Measurements from ENCODE around the gene APLF.
"Not testable (repeated sequence)": the region's sequence is repeated elsewhere in the genome, so short reads cannot be mapped to it uniquely, and the experiment has no call there.

The APLF gene

DNA sequence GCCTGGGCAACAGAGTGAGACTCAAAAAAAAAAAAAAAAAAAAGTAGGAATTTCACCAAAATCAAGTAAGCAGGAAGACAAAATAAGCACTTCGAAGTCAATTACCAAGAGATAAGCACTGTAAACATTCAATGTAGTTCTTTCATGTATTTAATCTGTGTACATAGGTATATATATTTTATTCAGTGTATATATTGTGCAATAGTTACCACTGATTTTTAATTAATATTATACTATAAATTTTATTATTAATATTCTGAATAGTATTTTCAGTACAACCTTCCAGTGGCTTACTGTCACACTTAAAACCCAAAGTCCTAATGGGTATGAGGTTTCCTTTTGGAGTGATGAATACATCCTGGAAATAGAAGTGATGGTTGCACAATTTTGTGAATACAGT is 9.1 kb downstream of the APLF start:
- no peak for DNase-seq

DNA sequence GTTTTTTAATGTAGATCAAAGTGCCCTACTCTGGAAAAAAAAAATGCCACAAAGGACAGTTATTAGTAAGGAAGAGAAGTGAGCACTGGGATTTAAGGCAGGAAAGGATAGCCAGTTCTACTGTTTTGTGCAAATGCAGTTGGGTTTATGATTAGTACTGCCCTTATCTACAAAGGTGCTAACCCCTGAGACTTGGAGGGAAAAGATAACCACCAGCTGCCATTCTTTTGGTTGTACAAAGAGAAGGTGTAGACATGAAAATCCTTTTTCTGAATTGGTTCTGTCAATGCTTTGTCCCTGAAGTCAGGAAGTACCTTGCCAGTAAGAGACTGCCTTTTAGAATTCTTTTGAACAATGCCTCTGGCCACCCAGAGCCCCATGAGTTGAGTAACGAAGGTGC is 11.3 kb downstream of the APLF start:
- no peak for DNase-seq

DNA sequence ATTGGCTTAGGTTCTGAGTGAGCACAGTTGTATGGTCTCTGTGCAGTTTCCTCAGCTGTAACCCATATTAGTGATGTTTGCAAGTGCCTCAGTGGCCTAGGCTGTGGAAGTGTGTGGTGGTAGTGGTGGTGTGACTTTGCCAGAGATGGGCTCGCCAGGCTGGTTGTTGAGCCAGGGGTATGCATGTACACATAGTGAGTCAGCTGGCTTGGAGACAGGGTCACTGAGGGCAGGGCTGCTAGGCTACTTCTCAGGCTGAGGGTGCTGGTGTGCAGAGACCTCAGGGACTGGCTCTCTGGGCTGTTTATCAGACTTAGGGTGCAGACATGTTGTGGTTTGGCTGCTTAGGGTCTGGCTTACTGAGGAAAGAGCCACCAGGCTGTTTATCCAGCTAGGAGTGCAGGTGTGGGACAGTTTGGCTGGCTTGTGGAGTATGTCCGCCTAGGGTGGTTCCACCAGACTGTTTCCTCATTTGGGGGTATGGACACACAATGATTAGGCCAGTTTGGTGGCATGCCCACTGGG is 15.0 kb downstream of the APLF start:
- DNase-seq, result no peak

DNA sequence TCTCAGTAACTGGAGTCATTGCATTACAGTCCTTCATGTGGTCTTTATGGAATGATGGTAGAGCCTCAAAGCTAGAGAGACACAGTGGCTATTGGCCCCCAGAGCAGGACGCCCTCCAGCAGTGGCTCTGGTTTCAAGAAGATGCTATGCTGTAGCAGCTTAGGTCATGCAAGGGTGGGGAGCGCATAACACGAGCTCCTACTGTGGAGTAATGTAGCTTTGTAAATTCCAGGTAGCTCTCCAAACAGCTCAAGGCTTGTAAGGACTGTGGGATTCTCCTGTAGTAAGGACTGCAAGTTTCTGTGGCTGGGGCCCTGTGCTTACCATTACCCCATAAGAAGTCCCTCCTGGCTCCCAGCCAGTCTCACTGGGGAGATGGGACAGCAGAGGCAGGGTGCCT is 15.6 kb downstream of the APLF start:
- no peak for DNase-seq

- no peak for DNase-seq
Measured at GRCh38 chr2:68487773-68488355, 20.5 kb downstream of the APLF start.

GRCh38 chr2:68488605-68489004 is 21.2 kb downstream of the APLF start:
- DNase-seq, result not testable (repeated sequence)

DNA sequence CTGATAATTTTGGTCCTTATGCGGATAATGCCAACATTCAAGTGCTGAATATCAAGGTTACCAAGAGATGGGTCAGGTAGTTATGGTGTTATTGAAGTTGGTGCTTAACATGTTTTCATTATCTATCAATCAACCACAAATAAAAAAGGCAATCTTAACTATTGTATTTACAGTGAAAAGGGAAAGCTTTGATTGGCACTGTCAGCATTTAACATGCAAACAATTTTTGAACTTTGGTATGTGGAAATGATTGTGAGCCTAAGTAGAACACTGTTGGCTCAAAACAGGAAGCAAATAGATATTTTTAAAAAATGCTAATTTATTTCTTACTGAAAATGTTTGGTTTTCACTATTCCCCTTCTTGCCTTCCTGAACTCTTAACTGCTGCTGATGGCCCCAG is 21.9 kb downstream of the APLF start:
- DNase-seq, result no peak

DNA sequence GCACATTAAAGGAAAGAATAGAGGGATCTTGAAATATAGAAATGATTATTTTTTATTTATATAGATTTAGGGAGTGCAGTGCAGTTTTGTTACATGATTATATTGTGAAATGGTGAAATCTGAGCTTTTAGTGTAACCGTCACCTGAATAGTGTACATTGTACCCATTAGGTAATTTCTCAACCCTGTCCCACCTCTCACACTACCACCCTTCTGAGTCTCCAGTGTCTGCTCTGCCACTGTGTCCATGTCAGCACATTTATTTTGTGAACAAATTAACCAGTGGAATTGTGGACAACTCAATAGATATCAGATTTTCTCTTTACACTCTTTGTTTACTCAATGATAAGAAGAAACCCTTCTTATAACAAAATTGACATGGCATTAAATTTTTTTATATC is 24.2 kb downstream of the APLF start:
- no peak for DNase-seq

DNA sequence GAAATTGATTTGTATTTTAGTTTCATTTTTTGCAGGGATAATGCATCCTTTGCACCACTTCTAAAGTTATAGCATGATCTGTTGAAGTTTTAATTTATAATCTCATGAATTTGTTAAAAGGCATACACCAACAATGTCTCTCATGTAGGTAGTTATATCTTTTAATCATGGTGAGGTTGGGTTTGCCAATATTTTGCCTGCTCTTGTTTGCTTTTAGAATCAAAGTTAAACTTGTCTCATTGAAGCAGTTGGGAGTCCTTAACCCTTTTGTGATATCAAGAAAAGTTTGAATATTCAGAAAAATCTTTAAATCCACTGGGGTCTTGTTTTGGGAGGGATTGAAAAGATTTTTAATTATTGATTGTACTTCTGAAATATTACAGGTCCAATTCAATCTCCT is 31.7 kb downstream of the APLF start:
- no peak for DNase-seq

DNA sequence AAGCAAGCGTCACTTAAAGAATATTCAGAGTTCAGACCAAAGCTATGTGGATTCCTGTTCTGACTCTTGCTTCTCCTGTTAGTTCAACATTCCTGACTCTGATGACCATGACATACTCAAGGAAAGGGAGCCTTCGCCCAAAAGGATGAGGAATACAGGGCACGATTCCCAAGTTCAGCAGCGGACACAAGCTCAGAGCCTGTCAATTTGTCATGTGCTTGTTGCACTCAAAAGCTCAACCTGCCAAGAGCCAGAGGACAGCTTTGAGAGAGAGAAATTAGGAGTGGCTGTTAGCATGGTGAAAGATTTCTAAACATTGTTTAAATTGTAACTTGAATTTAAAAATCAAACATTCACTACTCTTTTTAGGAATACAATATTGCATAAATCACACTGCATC is 33.3 kb downstream of the APLF start:
- no peak for DNase-seq

DNA sequence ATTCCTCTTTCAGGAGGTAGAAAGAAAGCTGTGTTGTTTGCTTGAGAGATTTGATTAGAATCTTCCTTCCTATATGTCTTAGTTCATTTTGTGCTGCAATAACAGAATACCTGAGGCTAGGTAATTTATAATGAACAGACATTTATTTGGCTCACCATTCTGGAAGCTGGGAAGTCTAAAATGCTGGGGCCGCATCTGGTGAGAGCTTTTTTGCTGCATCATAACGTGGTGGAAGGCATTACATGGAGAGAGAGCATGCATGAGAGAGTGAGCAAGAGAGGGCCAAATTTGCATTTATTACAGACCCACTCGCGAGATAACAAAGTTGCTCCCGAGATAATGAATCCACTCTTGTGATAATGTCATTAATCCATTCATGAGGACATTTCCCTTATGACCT is 34.4 kb downstream of the APLF start:
- no peak for DNase-seq

DNA sequence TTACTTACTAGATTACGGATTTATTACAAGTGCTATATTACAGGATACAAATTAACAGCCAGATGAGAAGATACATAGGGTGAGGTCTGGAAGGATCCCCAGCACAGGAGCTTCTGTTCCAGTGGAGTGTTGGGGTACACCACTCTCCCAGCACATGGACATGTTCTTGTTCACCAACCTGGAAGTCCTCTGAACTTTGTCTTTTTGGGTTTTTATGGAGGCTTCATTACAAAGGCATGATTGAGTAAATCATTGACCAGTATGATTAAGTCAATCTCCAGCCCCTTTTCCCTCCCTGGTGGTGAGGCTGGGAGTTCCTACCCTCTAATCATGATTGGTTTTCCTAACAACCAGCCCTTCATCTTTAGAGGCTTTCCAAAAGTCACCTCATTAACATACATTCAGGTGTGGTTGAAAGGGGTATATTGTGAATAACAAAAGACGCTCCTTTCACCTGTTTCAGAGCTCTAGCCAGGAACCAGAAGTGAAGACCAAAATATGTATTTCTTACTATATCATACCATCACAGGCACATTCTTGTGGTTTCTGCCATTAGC is 38.3 kb downstream of the APLF start:
- no peak for DNase-seq

DNA sequence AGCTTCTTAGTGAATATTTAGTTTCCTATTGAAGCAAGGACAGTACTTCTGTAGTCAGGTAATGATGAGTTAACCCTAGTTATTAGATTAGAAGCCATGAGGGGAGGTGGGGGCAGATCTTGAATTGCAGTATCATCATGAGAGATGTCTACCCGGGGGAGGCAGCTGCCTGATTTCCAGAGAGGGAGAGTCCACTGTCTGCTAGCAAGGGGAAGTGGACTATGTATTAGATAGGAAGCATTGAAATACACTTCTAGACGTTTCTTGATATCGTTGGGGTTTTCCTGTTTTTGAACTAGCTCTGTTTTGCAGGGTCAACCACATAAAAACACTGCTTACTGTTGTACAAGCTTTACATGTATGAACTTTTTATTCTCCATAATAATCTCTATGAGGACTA is 38.8 kb downstream of the APLF start:
- no peak for DNase-seq

DNA sequence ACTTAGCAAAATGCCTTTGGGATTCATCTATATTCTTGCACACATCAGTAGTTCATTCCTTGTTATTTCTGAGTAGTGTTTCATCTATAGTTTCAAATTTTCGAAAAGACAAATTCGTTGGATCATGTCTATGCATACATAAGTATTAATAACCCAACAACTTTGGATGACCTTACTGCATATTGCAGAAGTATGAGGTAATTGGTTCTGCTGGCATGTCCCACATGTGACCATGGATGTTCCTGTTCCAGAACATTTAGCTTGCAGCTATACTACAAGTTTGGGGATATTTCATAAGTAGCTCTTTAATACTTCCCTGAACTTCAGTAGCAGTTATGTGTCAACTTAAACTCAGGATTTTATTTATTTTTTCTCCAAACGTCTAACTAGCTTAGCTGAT is 44.9 kb downstream of the APLF start:
- DNase-seq, result no peak

DNA sequence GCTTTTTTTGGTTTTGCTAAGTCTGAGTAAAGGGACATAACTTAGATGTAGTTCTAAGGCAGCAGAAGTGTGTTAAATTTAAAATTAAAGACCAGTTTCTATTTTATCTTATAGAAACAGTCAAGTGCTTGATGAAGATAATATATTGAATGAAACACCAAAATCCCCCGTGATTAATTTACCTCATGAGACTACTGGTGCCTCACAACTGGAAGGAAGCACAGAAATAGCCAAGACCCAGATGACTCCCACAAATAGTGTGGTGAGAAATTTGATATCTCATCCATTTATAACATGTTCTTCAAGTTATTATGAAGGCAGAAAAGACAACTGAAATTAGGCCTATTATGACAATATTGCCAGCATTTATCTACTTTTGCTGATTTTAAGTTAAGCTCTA is 45.6 kb downstream of the APLF start:
- DNase-seq, result no peak

DNA sequence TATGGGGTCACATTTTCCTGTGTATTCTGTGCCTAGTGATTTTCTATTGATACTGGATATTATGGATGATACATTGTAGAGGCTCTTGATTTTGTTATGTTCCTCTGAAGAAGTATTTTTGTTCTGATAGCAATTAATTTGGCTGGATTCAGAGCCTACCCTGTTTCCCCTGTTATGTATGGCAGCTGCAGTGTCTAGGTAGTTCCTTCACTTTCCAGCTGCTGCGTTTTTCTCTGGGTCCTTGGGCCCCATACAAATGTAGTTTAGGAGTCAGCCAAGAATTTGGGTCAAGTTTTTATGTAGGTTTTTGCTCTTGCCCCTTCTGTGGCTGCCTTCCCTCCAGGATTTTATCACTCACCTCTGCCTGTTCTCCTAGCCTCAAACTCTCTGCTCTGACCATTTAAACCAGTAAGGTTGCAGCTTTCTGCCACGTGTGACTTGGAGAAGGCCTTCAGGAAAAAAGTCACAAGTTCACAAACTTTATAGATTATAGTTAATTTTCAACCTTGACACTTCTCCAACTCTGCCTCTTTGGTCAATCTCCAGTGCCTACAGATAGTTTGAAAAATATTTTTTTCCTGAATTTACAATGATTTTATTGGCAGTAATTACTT is 47.0 kb downstream of the APLF start:
- no peak for DNase-seq

DNA sequence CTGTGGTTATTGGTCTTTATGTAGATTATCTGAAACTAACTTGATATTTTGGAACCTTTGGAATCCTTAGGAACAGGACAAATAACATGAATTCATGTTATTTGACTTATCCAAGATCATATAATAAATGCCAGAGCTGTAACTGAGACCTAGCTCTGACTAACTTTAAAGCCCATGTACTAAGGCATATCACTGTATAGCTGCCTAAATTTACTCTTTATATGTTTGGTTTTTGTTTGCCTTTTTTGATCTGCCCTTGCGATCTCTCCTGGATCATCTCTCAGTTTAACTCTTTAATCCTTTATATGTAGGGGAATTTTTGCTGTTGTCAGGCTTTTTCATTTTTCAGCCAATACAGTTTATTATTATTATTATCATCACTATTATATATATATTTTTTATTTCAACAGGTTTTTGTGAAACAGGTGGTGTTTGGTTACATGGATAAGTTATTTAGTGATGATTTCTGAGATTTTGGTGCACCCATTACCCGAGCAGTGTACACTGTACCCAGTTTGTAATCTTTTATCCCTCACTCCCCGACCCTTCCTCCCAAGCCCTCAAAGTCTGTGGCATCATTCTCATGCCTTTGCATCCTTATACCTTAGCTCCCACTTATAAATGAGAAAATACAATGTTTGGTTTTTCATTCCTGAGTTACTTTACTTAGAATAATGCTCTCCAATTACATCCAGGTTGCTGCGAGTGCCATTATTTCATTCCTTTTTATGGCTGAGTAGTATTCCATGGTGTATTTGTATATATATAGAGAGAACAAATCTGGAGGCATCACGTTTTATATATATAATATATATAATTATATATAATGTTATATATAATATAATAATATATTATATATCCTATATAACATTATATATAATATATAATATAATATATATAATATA is 48.9 kb downstream of the APLF start:
- no peak for DNase-seq

DNA sequence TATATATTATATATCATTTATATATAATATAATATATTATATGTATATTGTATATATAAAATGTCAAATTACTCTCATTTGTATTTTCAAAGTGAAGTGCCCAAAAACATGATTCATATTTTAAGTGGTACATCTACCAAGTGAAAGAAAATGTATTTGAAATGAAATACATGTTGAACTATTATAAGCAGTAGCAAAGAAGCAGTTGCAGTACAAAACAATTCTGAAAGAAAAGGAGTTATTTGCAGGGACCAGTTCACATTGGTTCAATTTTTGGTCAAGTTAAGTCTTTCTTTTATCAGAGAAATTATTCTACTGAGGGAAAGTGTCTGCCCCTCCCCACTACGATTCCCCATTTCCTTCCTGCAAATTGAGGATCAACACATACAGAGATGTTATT is 51.9 kb downstream of the APLF start:
- DNase-seq, result no peak

DNA sequence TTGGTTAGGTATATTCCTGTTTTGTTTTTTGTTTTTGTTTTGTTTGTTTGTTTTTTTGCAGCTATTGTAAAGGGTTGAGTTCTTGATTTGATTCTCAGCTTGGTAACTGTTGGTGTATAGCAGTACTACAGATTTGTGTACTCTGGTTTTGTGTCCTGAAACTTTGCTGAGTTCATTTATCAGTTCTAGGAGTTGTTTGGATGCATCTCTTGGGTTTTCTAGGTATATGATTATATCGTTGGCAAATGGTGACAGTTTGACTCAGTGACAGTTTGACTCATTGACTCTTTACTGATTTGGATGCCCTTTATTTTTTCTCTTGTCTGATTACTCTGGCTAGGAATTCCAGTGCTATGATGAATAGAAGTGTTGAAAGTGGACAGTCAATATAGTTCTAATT is 53.7 kb downstream of the APLF start:
- DNase-seq, result no peak

GRCh38 chr2:68526943-68527342 is 59.6 kb downstream of the APLF start:
- not testable (repeated sequence) for DNase-seq

DNA sequence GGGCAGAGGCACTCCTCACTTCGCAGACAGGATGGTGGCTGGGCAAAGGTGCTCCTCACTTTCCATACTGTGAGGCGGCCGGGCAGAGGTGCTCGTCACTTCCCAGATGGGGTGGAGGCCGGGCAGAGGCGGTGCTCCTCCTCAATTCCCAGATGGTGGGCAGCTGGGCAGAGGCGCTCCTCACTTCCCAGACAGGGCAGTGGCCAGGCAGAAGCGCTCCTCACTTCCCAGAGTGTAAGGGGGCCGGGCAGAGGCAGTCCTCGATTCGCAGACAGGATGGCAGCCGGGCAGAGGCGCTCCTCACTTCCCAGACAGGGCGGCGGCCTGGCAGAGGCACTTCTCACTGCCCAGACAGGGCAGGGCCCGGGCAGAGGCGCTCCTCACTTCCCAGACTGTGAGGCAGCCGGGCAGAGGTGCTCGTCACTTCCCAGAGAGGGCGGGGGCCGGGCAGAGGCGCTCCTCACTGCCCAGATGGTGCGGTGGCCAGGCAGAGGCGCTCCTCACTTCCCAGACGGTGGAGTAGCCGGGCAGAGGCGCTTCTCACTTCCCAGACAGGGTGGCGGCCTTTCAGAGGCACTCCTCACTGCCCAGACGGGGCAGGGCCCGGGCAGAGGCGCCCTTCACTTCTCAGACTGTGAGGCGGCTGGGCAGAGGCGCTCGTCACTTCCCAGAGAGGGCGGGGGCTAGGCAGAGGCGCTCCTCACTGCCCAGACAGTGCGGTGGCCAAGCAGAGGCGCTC is 60.1 kb downstream of the APLF start:
- DNase-seq, result not testable (repeated sequence)

DNA sequence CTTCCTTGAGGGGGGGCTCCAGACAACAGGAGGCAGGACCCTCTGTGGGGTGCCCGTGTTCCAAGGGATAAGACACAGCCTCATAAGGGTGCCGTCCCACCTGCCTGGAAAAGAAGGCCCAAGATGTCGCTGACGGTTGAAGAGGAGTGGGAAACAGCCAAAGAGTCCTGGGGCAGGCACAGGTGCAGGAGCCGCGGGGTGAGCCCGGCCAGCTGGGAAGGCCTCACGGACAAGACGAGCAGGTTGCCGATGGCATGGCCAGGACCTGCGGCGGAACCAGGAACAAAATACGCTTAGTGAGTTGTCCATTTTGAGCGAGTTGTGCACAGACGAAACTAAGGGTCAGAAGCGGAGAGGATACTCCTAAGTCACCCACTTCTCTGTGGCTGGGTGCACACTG is 61.8 kb downstream of the APLF start:
- DNase-seq, result not testable (repeated sequence)

DNA sequence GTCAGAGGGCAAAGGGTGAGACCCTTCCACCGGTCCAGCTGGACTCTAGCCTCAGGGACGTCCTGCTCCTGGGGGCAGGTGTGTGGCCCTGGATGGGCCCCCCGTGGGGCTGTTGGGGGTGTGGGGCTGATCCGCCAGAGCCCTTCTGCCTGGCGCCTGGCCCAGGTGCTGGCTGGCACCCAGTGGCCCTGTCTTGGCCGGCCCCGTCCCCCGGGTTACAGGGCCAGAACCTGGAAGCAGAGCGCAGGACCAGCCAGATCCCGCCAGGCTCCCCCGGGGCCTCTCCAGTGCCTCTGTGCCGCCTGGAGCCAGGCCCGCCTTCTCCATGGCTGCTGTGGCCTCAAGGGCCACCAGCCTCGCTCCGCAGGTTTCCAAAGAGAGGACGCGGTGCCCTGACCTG is 62.3 kb downstream of the APLF start:
- DNase-seq, result not testable (repeated sequence)

Data from CD4-positive, alpha-beta T cell treated with Interleukin-6 for 4 hours (primary cell).